GM18868 (cell line): ENCODE measurements around the gene COPG1.
"Not testable (repeated sequence)": the region's sequence is repeated elsewhere in the genome, so short reads cannot be mapped to it uniquely, and the experiment has no call there.

Experiments used
- ATAC-seq: cut with Tn5 transposase; IDR thresholded peaks from one replicate; pipeline ENCODE4 v1.9.1; 2021; ENCODE audit warnings: mild to moderate bottlenecking, moderate library complexity; ENCODE audit not compliant: unreplicated experiment

Gene COPG1

GRCh38 chr3:129238945-129239705 is 10.3 kb upstream of the COPG1 start:
- ATAC-seq: no peak

GRCh38 chr3:129239991-129240390 is 9.4 kb upstream of the COPG1 start:
- no peak for ATAC-seq

DNA sequence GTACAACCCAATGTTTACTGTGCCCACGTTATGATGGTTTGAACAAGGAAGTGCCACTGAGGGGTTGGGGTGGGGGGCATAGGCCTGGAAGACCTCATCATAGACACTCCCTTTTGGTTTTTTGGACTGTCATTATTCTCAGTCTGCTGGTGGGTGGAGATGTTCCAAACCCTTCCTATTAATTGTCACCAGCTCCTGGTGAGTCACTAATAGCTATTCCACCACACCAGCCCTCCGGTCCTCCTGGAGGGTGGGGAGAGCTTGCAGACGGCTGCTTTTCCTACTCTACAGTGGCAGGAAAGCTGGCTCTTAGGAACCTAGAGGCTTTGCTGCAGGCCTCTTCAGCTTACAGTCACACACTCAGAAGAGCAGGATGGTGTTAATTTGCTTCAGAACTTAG is 9.0 kb upstream of the COPG1 start:
- ATAC-seq: no peak

DNA sequence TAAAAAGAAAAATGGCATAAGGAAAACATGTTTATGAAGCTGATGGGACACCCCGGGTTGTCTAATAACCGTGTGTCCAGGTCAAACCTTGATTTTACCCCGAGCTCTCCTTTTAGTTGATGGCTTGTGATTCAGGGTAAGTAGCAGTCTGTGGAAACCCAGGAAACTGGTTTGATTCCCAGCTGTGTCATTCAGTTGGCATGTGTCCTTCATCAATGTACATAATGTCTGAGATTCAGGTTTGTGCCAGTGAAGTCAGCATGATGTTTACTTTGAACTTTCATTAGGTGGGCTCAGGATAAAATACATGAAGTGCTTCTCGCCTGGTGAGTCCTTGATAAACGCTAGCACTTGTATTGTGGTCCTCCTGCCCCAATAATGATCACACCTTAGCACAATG is 4.3 kb upstream of the COPG1 start:
- ATAC-seq: no peak

- ATAC-seq: peak; percentile 58
Observed at GRCh38 chr3:129245641-129246306, 3.6 kb upstream of the COPG1 start.

GRCh38 chr3:129246636-129247035 is 2.8 kb upstream of the COPG1 start:
- ATAC-seq: no peak

GRCh38 chr3:129248286-129248979 is 973 bp upstream of the COPG1 start:
- ATAC-seq: no peak

DNA sequence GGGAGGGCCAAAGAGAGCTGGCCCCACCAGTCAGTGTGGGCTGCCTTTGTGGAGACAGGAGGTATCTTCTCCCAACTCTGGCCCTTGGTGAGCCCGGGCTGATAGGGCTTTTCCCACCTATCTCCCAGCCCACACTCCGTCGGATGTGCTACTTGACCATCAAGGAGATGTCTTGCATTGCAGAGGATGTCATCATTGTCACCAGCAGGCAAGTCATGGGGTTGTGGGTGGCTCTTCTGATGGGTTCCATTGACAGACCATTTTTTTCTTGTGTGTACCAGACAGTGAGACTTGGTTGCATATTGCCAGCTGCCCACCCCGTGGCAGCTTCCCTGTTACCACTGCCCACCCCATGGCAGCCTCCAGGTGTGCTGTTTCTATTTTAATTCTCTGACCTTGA is 3.3 kb downstream of the COPG1 start:
- no peak for ATAC-seq

GRCh38 chr3:129254536-129255230 is 5.3 kb downstream of the COPG1 start:
- ATAC-seq: no peak

DNA sequence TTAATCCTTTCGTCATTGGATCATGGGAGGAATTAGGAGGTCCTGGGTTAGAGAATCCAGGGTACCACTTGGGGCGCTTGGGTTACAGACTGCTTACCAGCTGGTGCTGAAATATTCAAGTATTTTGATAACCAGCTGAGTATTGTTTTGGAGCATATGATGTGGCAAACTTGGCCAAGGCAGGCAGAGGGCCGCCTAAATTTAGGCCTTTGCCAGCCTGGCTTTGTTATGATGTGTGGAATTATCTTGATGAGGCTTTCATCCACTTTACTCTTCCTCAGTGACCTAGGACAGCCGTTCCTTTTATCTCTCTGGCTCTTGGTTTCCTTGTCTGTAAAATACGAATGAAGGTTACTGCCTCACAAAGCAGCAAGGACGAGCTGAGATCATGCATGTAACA is 6.9 kb downstream of the COPG1 start:
- no peak for ATAC-seq

DNA sequence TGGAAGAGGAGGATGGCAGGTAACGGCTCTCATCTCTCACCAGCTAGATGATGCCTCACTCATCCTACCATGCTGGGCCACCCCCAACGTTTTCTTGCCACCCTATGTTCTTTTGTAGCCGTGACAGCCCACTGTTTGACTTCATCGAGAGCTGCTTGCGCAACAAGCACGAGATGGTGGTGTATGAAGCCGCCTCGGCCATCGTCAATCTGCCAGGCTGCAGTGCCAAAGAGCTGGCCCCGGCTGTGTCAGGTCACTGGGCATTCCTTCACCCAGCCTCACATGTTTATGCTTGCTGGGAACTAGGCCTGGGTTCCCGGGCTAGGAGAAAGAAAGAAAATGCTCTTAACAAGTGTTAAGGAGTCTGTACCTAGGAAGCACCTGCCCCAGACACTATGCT is 8.2 kb downstream of the COPG1 start:
- no peak for ATAC-seq

GRCh38 chr3:129259612-129260477 is 10.4 kb downstream of the COPG1 start:
- ATAC-seq: no peak

DNA sequence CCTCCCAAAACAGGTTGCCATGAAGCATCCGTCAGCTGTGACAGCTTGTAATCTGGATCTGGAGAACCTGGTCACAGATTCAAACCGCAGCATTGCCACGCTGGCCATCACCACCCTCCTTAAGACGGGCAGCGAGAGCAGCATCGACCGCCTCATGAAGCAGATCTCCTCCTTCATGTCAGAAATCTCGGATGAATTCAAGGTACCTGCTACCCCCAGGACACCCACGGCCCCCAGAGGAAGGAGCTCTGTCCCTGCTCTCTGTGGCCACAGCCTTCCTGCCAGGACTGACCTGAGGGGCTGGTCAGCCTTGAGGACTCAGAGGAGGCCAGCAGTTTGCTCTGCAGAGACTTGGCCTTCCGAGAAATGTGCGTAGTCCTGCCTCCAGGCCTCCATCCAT is 11.2 kb downstream of the COPG1 start:
- no peak for ATAC-seq

GRCh38 chr3:129261894-129262293 is 12.5 kb downstream of the COPG1 start:
- ATAC-seq: no peak

DNA sequence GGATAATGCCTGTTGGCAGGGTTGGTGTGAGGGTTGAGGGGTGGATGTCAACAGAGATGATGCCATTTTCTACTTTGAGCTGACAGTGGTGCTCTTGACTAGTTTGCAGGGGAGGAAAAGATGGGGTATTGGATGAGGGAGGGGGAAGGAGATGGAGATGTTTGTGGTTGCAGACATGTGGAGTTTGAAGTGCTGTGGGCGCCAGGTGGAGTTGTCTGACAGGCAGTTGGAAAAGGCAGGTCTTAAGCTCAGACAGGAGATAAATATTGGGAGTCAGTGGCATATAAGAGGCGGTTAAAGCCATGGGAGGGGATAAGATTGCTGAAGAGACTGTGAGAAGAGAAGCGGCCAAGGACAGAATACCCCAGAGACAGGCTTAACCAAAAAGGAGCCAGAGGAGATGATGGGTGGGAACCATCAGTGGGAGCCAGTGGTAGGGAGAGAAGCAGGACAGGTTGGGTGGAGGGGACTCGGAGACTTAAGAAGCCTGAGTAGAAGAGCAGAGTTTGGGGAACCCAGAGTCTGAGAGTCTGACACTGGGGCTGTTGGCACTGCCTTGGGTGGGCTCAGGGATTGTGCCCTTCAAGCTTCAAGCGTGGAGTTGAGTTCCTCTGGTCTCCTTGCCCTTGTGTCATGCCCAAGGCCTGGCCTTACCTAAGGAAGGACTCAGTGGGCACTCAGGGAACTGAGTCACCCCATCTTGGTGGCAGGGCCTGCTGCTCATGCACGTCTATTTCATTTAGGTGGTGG is 13.9 kb downstream of the COPG1 start:
- no peak for ATAC-seq

DNA sequence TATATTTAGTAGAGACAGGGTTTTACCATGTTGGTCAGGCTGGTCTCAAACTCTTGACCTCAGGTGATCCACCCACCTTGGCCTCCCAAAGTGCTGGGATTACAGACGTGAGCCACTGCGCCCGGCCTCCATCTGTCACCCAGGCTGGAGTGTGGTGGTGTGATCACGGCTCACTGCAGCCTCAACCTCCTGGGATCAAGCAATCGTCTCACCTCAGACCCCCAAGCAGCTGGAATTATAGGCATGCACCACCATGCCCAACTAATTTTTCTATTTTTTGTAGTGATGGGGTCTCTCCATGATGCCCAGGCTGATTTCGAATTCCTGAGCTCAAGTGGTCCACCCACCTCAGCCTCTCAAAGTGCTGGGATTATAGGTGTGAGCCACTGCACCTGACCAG is 15.6 kb downstream of the COPG1 start:
- not testable (repeated sequence) for ATAC-seq

GRCh38 chr3:129266651-129267050 is 17.2 kb downstream of the COPG1 start:
- no peak for ATAC-seq

DNA sequence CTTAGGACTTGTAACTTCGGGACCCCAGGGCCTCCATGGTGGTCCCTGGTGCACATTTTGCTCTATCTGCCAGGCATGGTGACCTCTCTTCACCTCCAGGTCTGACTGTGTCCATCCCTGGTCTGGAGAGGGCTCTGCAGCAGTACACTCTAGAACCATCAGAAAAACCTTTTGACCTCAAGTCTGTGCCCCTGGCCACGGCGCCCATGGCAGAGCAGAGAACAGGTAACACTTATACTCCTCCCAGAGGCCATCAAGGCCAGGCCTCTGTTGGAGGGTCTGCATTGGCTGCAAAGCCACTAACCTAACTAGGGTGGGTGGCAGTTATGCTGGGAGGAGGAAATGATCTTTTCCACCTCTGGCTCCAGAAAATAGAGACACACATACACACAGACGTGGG is 19.0 kb downstream of the COPG1 start:
- no peak for ATAC-seq

DNA sequence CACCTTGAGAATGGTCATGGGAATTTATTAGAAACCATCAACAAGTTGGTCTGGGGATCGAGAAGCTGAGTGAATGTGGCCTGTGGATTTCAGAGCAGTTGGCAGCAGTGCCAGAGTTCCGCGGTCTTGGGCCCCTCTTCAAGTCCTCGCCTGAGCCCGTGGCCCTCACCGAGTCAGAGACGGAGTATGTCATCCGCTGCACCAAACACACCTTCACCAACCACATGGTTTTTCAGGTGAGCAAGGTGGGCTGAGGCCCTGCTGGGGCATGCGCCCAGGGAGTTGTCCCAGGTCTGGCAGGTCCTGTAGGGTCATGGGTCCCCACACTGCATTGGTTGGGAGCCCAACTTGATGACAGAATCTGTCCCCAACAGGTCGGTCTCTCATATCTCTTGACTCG is 22.3 kb downstream of the COPG1 start:
- no peak for ATAC-seq

DNA sequence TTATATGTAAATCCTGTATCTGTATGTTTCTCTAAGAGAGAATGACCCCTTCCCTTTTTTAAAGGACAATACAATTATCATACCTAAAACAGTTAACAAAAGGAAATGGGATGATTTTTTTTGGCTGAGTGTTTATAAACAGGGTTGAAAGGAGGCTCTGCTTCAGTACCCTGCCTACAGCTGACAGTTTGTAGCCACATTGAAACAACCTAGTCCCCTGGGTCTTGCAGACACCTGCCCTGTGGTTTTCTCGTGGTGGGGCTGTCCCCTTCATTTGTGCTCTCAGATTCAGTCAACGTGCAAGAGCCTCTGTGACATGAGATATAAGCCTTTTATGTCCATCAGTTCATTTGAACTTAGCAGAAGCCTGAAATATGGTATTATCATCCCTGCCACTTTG is 27.0 kb downstream of the COPG1 start:
- ATAC-seq: peak; percentile 87
